Adrenal gland (tissue), 5 donors: Measurements from ENCODE around the gene FGF16.

ENCODE experiments used
- CTCF ChIP-seq, 6 experiments: fragments of 450-650 bp in 4 of 6; fragments of 200-600 bp in 2 of 6; sonication (generic) in 1 of 6; IDR thresholded peaks; 1 replicate in 5 of 6; 2 replicates in 1 of 6; pipeline versions ENCODE4 v1.5.1 to v1.8.0; 2016 to 2021; ENCODE audit warnings: antibody characterized with exemption in 6 of 6, mild to moderate bottlenecking in 2 of 6, moderate library complexity in 1 of 6
- POLR2A ChIP-seq, 2 donors: fragments of 450-650 bp; IDR thresholded peaks; one replicate each; pipeline ENCODE4 v1.6.1; 2017; ENCODE audit warnings: antibody characterized with exemption in 2 of 2, mild to moderate bottlenecking in 2 of 2, moderate library complexity in 1 of 2
- donor health status: DM: no; HTN: no; CAD: no.

GRCh38 chrX:77446029-77446585, 1.1 kb upstream of the FGF16 start:
- TF ChIP-seq CTCF (IDR thresholded peaks at IDR 0.05) (peak in 2 of 6 experiments; percentile 12 to 26), POLR2A (IDR thresholded peaks at IDR 0.05) (no peak)
